ENCODE results near the gene MYO9B.

The MYO9B gene

GRCh38 chr19:17080440-17080801, 4.8 kb downstream of the MYO9B start:
- peak overlapping the region; percentile 92 for H3K4me3 ChIP-seq (ENCODE audit: low read depth, low read length)
- no peak for DNase-seq (ENCODE audit: low read depth)

GRCh38 chr19:17081672-17082630, 6.4 kb downstream of the MYO9B start:
- no peak for DNase-seq (ENCODE audit: low read depth)
- H3K4me3 ChIP-seq (ENCODE audit: low read depth, low read length) = peak overlapping the region; percentile 9; the same call in 1 of the 2 replicates
- TF ChIP-seq CTCF (IDR thresholded peaks at IDR 0.05; ENCODE audit: insufficient read depth, low read depth, low read length, missing control alignments) = no peak

More at GRCh38 chr19:17080440-17080801, 4.8 kb downstream of the MYO9B start:
- TF ChIP-seq CTCF (IDR thresholded peaks at IDR 0.05; ENCODE audit: insufficient read depth, low read depth, low read length, missing control alignments) = no peak

GRCh38 chr19:17086120-17086519, 10.5 kb downstream of the MYO9B start:
- DNase-seq (ENCODE audit: low read depth) = no peak
- no peak for TF ChIP-seq CTCF (IDR thresholded peaks at IDR 0.05; ENCODE audit: insufficient read depth, low read depth, low read length, missing control alignments)
- no peak overlapping the region for H3K4me3 ChIP-seq (ENCODE audit: low read depth, low read length)

- TF ChIP-seq CTCF (IDR thresholded peaks at IDR 0.05; ENCODE audit: insufficient read depth, low read depth, low read length, missing control alignments) = no peak
- no peak overlapping the region for H3K4me3 ChIP-seq (ENCODE audit: low read depth, low read length)
- DNase-seq (ENCODE audit: low read depth) = no peak
Measured at GRCh38 chr19:17086834-17087233, 11.3 kb downstream of the MYO9B start.

GRCh38 chr19:17088552-17088951, 13.0 kb downstream of the MYO9B start:
- no peak for DNase-seq (ENCODE audit: low read depth)
- no peak overlapping the region for H3K4me3 ChIP-seq (ENCODE audit: low read depth, low read length)
- no peak for TF ChIP-seq CTCF (IDR thresholded peaks at IDR 0.05; ENCODE audit: insufficient read depth, low read depth, low read length, missing control alignments)

- H3K4me3 ChIP-seq (ENCODE audit: low read depth, low read length) = no peak overlapping the region
- TF ChIP-seq CTCF (IDR thresholded peaks at IDR 0.05; ENCODE audit: insufficient read depth, low read depth, low read length, missing control alignments) = no peak
Measured at GRCh38 chr19:17090583-17090982, 15.0 kb downstream of the MYO9B start.

More at GRCh38 chr19:17090583-17090982, 15.0 kb downstream of the MYO9B start:
- no peak for DNase-seq (ENCODE audit: low read depth)

Data from GM12865 (cell line).